Activated CD8-positive, alpha-beta memory T cell treated with anti-CD3 and anti-CD28 coated beads, Interleukin-2, amount 50 U/mL, for 1 hour (primary cell): ENCODE measurements around the gene P3H3.

Source experiments
- DNase-seq: peaks from one replicate; pipeline ENCODE4 v3.0.0-alpha.2; 2020; ENCODE audit errors: extremely low read depth

P3H3 gene, protein sequence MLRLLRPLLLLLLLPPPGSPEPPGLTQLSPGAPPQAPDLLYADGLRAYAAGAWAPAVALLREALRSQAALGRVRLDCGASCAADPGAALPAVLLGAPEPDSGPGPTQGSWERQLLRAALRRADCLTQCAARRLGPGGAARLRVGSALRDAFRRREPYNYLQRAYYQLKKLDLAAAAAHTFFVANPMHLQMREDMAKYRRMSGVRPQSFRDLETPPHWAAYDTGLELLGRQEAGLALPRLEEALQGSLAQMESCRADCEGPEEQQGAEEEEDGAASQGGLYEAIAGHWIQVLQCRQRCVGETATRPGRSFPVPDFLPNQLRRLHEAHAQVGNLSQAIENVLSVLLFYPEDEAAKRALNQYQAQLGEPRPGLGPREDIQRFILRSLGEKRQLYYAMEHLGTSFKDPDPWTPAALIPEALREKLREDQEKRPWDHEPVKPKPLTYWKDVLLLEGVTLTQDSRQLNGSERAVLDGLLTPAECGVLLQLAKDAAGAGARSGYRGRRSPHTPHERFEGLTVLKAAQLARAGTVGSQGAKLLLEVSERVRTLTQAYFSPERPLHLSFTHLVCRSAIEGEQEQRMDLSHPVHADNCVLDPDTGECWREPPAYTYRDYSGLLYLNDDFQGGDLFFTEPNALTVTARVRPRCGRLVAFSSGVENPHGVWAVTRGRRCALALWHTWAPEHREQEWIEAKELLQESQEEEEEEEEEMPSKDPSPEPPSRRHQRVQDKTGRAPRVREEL

DNA sequence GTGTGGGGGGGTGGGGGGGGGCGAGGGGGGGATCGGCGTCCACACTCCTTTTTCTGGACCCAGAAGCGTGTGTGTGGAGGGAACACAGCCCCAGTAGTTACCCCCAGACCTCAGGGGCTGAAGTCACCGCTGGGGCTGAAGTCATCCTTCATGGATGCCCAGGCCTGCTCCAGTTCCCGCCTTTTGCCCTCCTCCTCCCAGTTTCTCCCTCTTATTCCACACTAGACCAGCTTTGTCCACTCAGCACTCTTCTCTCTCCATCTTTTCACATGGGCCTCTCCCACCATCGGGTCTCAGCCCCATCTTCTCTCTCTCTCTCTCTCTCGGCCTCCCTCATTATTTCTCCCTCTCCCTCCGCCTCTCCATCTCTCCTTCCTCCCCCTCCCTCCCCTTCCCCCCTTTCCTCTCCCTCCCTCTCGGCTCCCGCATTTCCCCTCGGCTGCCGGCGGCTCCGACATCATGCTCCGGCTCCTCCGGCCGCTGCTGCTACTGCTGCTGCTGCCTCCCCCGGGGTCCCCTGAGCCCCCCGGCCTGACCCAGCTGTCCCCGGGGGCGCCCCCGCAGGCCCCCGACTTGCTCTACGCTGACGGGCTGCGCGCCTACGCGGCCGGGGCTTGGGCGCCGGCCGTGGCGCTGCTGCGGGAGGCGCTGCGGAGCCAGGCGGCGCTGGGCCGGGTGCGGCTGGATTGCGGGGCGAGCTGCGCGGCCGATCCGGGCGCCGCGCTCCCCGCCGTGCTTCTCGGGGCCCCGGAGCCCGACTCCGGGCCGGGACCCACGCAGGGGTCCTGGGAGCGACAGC lies at the start of gene P3H3:
Gene P3H3 (plus strand): TSS at position 426 of the 799 bp plus-strand sequence. CDS start 34 bp downstream, at position 460.
- no peak for DNase-seq

DNA sequence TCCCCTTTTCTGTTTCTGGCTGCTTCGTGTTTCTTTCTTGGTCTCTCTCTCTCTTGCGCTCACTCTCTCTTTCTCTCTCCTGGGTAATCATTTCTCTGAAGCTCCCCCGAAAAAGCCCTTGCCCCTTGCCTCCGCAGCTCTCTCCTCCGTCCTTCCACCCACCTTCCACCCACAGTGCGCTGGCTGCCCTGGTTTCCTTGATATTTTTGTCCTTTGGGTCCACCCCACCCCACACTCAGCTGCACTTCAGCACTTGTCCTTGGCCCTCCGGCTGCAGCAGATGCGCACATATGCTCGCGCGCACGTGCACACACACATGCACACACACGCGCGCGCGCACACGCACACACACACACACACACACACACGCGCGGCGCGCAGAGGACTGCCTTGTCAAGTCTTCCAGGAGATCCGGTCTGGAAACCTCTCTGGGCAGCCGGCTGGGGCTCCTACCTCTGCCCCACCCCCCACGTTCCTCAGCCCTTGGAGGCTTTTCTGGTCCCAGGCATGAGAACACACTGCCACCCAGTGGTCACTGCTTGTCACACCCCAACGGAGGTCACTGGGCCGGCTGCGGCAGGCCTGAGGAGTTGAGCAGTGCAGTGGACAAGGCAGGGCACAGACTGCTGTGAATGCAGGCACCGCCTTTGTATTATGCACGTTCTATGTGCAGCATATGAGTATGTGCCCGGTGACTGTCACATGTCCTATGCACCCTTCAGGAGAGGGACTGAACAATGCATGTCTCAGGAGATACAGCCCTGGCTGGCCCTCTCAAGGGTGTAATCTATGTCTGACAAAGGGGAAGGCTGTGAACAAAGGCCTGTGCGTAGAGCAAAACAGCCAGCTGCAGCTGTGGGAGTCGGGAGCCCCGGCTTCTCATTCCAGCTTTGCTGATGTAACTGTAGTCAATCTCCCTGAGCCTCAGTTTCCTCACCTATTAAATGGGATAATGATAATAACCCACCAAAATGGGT lies 49.3 kb upstream of the P3H3 start:
- peak; percentile 68 for DNase-seq

DNA sequence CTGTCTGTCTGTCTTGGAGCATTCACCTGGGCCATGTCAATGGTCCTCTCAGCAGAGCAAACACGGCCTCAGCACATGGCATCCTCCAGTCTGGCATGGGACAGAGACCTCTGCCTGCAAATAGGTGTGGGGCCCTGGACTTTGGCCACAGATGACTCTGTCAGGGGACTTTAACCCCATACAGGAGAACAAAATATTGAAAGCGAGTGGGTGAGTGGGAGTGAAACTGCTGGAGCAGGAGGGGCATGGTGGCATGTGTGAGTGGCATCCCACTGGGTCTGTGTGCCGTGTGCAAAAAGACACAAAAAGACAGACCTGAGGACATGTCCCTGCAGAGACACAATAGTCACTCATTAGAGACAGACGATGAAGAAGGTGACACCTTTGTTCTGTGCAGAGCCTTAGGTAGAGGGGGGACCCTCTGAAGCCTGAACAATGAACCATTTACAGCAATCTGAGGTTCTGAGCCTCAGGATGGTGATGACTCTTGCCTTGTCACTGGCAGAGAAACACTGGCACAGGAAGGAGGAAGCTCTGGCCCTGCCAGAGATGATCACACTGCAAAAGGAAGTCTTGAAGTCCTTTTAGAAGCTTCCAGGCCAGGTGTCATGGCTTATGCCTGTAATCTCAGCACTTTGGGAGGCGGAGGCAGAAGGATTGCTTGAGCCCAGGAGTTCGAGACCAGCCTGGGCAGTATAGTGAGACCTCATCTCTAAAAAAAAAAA lies 48.3 kb upstream of the P3H3 start:
- DNase-seq: no peak

DNA sequence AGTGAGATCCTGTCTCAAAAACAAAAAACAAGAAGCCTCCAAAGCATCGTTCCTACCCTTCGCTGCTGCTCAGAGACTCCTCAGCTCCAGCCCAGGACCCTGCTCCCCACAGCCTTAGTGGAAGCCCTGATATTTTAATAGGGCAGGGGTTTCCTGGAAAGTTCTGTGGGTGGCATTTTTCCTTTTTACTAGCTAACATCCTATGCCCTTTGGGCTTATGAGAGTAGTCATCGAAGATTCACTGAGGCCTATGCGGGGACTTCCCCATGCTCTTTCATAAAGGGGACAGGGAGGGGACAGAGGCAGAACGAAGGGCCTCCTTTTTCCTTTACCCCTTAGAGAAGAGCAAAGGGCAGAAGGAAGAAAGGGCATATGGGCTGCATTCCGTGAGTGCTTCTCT lies 47.6 kb upstream of the P3H3 start:
- no peak for DNase-seq

DNA sequence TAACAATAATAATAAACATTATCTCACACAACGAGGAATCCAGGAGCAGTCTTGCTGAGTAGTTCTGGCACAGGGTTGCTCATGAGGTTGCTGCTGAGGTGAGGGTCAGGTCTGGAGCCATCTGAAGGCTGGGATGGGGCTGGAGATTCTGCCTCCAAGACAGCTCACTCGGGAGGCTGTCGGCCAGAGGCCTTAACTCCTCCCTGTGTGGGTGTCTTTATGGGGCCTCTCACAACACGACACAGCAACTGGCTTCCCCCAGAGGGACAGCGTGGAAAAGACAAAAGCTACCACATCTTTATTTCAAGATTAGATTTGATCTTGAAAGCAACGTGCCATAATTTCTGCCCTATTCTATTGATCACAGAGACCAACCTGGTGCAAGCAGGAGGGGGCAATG lies 46.1 kb upstream of the P3H3 start:
- DNase-seq: no peak

DNA sequence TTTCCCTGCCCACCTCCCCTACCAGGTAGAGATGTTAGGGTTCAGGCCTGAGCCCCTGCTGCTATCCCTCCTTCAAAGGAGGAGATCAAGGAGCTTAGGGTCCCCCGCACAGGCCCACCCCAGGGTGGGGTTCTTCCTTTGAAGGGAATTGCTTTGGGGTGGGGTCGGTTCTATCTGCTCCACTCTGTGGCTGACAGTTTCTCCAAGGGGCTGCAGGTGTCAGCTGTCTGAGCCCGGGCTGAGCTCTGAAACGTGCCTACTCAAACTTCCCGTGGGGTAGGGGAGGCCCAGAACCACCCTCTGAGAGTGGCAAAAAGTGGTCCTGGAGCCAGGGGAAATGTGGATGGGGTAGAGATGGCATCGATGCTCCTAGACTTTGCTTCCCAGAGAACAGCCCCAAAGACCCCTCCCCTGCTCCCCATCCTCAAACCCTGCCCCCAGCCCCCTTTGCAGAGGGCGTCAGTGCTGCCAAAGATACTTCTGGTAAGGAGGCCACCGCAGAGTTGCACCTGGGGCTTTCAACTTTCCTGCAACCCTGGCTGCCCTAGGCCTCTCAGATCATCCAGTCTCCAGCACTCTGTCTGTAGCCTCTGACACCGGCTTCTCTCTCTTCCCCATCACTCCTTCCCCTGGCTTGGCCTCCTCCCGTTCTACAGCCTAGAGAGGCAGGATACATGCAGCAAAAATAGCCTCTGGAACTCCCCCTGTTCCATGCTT lies 45.2 kb upstream of the P3H3 start:
- DNase-seq: no peak

DNA sequence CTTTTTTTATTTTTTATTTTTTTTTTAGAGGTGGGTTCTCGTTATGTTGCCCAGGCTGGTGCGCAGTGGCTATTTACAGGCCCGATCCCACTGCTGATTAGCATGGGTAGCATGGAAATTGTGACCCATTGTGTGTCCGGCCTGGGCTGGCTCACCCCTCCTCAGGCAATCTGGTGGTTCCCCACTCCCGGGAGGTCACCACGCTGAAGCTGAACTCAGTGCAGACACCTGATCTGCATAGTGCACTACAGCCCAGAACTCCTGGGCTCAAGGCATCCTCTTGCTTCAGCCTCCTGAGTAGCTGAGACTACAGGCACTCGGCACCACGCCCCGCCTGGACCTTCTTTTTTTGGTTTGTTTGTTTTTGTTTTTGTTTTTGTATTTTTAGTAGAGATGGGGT lies 44.4 kb upstream of the P3H3 start:
- no peak for DNase-seq

DNA sequence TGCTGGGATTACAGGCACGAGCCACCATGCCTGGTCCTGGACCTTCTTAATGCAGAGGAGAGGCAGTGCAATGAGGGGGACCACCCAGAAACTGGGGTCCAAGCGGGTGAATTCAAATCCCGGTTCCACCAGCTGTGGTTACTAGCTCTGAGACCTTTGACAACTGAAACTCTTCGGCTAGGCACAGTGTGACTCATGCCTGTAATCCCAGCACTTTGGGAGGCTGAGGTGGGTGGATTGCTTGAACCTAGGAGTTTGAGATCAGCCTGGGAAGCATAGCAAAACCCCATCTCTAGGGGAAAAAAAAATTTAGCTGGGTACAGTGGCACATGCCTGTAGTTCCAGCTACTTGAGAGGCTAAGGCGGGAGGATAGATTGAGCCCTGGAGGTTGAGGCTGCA lies 43.9 kb upstream of the P3H3 start:
- DNase-seq: no peak

DNA sequence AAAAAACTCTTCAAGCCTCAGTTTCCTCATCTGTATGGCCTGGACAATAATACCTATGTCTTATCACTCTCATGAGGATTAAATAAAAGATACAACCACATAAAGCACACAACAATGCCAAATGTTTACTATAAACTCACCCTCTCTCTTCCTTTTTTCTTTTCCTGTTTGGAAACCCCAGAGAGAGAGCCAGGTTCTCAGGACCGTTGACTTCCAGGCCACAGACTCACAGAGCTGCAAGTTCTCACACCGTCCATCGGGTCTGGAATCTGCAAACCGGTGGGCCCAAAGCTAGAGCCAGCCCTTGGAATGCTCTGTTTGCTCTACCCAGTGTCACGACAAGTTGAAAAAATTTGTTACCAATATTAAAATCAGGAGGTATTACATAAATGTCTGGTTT lies 43.4 kb upstream of the P3H3 start:
- DNase-seq: no peak

DNA sequence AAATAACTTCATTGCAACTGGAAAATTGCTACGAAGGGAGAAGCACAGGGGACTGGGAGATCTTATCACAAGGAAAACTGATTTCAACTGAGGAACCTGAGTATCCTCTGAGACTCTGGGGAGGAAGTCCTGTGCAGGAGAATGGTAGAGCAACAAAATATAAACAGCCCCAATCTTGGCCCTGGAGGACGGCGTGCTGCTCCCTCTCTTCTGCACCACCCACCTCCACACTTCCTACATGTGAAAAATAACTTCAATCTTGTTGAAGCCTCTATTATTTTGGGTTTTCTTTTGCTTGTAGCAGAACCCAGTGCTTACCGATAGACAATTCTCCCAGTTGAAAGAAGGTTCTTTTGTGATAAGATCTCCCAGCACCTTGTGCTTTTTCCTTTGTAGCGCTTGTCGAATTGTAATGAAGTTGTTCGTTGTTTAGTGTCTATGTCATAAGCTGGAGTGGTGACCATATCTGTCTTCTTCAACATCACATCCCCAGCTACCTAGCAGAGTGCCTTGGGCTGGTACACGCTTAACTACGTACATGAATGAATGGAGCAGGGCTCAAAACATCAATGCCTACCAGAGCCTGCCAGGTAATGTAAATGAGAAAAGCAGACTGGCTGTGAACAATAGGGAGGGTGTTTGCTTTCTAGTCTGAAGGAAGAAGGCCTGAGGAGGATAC lies 41.7 kb upstream of the P3H3 start:
- DNase-seq: no peak

DNA sequence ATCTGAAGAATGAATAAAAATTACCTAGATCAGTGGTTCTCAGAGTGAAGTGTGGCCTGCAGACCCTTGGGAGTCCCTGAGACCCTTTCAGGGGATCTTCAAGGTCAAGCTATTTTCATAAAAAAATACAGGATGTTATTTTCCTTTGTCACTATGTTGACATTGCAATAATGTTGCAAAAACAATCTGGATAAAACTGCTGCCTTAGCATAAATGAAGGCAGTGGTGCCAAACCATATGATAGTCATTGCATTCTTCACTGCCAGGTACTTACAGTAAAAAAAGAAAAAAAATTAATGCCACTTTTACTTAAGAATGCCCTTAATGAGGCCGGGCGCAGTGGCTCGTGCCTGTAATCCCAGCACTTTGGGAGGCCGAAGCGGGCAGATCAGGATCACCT lies 40.9 kb upstream of the P3H3 start:
- DNase-seq: no peak

DNA sequence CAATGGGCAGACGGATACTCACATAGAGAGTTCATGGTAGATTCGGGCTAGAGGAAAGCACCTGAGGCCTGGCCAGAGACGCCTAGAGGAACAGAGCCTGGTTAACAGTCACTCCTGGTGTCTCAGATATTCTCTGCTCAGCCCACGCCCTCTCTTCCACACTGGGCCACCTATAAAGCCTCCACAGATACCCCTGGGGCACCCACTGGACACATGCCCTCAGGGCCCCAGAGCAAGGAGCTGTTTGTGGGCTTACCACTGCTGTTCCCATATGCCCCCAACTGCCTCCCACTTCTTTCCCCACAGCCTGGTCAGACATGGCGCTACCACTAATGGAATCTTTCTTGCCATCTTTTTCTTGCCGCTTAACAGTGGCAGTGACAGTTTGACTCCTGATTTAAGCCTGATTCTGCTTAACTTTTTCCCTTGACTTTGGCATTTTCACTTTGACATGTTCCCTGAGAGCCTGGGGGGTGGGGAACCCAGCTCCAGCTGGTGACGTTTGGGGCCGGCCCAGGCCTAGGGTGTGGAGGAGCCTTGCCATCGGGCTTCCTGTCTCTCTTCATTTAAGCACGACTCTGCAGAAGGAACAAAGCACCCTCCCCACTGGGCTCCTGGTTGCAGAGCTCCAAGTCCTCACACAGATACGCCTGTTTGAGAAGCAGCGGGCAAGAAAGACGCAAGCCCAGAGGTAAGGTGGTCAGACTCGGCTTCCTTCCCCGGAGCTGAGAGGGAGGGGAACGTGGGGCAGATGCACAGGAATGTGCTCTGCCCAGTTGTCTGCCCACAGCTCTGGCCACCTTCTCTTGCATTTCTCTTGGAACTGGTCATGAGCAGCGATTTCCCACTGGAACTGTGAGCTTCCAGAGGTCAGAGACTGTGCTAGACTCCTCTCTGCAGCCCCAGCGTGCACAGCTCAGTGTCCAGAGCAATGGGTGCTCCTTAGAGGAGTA lies 39.0 kb upstream of the P3H3 start, which contains the start of gene CD4:
Gene CD4 (plus strand): TSS at position 557 of the 953 bp plus-strand sequence. CDS start 10,611 bp downstream, outside the sequence.
- DNase-seq: no peak

DNA sequence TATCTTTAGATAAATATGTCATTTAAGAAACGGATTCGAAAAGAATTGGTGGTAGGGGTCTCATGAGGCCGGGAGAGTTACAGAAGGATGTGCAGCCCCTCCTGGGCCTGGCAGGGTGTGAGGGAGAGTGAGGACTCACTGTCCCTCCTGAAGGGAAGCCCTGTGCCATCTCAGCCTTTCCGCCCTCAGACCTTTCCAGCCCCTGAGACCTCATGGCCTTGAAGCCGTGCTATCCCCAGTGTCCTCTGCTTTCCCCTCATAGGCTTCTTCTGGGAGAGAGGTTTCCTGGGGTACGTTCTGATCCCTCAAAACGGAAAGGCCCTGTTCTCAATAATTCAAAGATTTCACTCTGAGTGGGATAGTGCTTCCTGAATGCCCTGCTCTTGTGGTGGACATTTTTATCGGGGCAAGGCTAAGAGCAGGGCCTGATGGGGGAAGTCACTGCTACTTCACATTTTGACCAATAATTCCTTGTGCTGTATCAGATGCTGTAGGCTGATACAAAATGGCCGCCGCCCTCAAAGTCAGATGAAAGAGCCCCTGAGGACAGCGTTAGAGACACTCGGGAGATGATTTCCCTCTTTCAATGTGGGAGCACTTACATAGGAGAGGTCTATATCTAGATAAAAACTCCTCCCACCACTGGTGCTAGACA lies 37.6 kb upstream of the P3H3 start:
- DNase-seq: no peak

DNA sequence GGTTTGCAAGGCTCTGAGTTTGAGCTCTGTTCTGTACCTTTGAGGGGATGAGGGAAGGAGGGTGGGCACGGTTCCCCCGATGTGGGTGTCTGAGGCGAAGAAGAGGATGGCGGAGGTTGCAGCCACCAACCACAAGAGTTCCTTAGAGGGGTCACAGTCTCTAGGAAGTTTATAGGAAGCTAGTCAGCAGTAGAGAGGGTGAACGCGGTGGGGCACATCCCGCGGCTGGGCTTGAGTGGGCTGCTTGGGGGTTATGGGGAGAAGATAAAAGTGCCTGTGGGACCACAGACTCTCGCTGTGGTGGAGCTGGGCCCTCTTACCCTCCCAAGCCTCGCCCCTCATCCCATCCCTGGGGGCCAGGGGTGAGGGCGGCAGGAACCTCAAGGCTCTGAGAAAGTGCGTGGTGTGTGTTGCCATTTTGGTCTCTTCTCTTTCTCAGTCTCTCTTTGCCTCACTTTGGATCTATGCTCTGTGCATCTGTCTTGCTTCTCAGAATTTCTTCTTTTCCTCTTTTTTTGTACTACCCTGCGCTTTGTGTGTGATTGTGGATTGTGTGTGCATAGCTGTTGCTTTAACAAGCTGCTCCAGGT lies 36.2 kb upstream of the P3H3 start:
- no peak for DNase-seq

DNA sequence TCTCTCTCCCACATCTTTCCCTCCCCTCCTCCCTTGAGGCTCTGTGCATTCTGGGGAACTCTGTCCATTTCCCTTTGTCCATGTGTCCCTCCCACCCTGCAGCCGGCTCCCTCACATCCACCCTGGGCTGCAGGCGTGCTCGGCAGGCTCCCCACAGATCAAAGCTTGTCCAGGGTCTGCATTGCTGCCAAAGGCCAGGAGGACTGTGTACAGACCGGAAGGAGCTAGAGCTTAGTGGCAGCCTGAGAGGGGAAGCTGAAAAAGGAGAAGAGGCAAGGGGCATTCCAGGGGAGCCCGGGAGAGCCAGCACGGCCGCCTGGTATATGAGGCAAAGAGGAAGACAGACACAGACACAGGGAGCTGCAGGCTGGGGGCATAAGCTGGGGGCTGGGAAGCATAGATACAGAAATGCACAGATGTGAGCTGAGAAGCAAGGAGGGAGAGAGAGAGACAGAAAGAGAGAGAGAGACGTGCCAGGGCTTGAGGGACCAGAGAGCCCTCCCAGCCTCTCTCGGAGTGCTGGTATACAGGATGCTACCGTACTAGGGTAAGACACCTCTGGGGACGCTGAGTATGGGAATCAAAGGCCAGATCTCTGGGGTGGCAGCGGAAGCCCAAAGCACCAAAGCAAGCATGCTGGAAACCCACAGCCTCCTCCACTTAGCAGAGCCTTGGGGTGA lies 35.5 kb upstream of the P3H3 start:
- no peak for DNase-seq

DNA sequence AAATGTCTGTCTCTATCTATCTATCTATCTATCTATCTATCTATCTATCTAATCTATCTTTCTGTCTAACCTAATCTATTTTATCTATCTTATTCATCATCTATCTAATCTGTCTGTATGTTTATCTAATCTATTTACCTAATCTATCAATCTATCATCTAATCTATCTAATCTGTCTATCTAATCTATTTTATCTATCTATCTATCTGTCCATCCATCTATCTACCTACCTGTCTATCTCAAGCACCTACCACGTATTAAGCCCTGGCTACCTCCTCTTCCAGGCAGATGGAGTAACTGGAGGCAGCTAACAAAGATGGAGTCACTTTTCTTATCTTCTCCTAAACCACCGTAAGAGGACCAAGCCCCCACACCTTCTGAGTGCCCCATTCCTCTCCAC lies 33.1 kb upstream of the P3H3 start:
- DNase-seq: no peak

DNA sequence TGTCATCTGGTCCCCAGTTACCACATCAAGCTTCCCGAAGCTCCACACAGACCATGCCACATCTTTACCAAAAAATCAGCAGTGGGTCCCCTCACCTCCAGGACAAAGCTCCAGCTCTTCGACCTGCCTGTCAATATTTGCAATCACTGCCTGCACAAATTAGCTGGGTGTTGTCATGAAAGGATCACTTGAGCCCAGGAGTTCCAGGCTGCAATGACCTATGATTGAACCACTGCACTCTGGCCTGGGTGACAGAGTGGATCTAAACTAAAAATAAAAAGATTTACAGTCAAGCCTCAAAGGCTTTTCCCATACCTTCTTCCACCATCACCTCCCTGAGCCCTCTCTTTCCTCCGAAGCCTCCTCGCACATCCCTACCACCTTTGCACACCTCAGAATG lies 31.6 kb upstream of the P3H3 start:
- DNase-seq: no peak
